Mucosa of descending colon (tissue), 3 donors: ENCODE measurements around the gene SPSB2. TPM values are rescaled to one million over a fixed set of nuclear protein-coding genes. Genes with fewer than 3 reads are reported as not detected.
A peak's percentile ranks its signal among the peaks of the same experiment; 100 is the strongest.

Experiments used
- ATAC-seq: fragments of 200-7000 bp; cut with Tn5 transposase; one replicate; pipeline ENCODE4 v1.9.1; 2020; ENCODE audit warnings: mild to moderate bottlenecking, moderate library complexity
- DNase-seq, 3 donors: peaks; one replicate each; pipeline ENCODE4 v3.0.0-alpha.2; 2020
- H3K36me3 ChIP-seq: fragments of 200-600 bp; one replicate; pipeline ENCODE4 v1.8.0; 2021; ENCODE audit warnings: low read depth, mild to moderate bottlenecking
- H3K4me1 ChIP-seq: fragments of 200-600 bp; one replicate; pipeline ENCODE4 v1.8.0; 2021; ENCODE audit warnings: low read depth, mild to moderate bottlenecking
- H3K4me3 ChIP-seq: fragments of 200-600 bp; one replicate; pipeline ENCODE4 v1.8.0; 2021; ENCODE audit warnings: mild to moderate bottlenecking
- H3K9me3 ChIP-seq: fragments of 200-600 bp; one replicate; pipeline ENCODE4 v1.8.0; 2021; ENCODE audit warnings: mild to moderate bottlenecking
- CTCF ChIP-seq: fragments of 200-600 bp; IDR thresholded peaks from one replicate; pipeline ENCODE4 v1.8.0; 2022; ENCODE audit warnings: antibody characterized with exemption, mild to moderate bottlenecking
- intact Hi-C, 2 donors: fragments of 100-400 bp; cut with DNase I in 1 of 2; cut with micrococcal nuclease in 1 of 2; formaldehyde crosslinking; loops; one replicate each; pipeline versions ENCODE4 v1.11.0 to v1.11.1; 2022; cut with DNase I, micrococcal nuclease
- total RNA-seq, 3 donors: library from RNA; stranded (reverse); fragmentation: NEBNext Ultra II Directional in 2 of 3; extraction: Animal tissue kit (Norgen Biotek cat#: 25700) in 2 of 3; gene quantifications; one replicate each; pipeline versions ENCODE4 v1.2.1 to v1.2.4, GENCODE V29; 2021 to 2023
- donor health status: DM: no; HTN: no; CAD: no; lungs with moderate emphysema.
- donor health status: DM: no; HTN: no; CAD: no.
- donor health status: DM: no; HTN: yes; CAD: no.

The SPSB2 gene
- total RNA-seq, 3 donors from 2014 or later, result 9.7 to 11.7 (median 10.6) TPM

- Histone ChIP-seq H3K4me1 (peaks cover 19% of the 10 kb centered on the region), H3K9me3 (no peaks in the 10 kb centered on the region), H3K4me3 (peak overlapping the region; percentile 33), H3K36me3 (no peaks in the 10 kb centered on the region)
- peak; percentile 4 for ATAC-seq
- DNase-seq, result peak in 2 of 3 donors; percentile 71 to 81
- intact Hi-C loops, result no loop called here
- no peak for TF ChIP-seq CTCF
Observed at GRCh38 chr12:6850796-6851152, 22.3 kb downstream of the SPSB2 start.

- TF ChIP-seq CTCF, result no peak
Observed at GRCh38 chr12:6849976-6850560, 23.0 kb downstream of the SPSB2 start.

GRCh38 chr12:6849427-6849826 is 23.7 kb downstream of the SPSB2 start:
- DNase-seq, result no peak

More at GRCh38 chr12:6849976-6850560, 23.0 kb downstream of the SPSB2 start:
- DNase-seq, result peak in 1 of 3 donors; percentile 31
- no peak overlapping the region for H3K4me3 ChIP-seq
- H3K9me3 ChIP-seq, result no peaks in the 10 kb centered on the region
- H3K36me3 ChIP-seq, result no peaks in the 10 kb centered on the region
- H3K4me1 ChIP-seq, result peaks cover 19% of the 10 kb centered on the region
- intact Hi-C loops, result no loop called here
- no peak for ATAC-seq

GRCh38 chr12:6847676-6848075 is 25.4 kb downstream of the SPSB2 start:
- H3K9me3 ChIP-seq, result no peaks in the 10 kb centered on the region
- no peaks in the 10 kb centered on the region for H3K36me3 ChIP-seq
- no peak for ATAC-seq
- H3K4me3 ChIP-seq, result no peak overlapping the region
- DNase-seq, result no peak
- no peak for TF ChIP-seq CTCF
- intact Hi-C loops, result no loop called here
- H3K4me1 ChIP-seq, result peaks cover 8% of the 10 kb centered on the region

More at GRCh38 chr12:6849427-6849826, 23.7 kb downstream of the SPSB2 start:
- ATAC-seq, result no peak
- intact Hi-C loops, result no loop called here
- Histone ChIP-seq H3K9me3 (no peaks in the 10 kb centered on the region), H3K36me3 (no peaks in the 10 kb centered on the region), H3K4me1 (peaks cover 19% of the 10 kb centered on the region), H3K4me3 (no peak overlapping the region)
- no peak for TF ChIP-seq CTCF

- ATAC-seq (no peak), DNase-seq (no peak)
- Histone ChIP-seq H3K4me3 (no peak overlapping the region), H3K4me1 (peaks cover 8% of the 10 kb centered on the region), H3K9me3 (no peaks in the 10 kb centered on the region), H3K36me3 (no peaks in the 10 kb centered on the region)
- intact Hi-C loops, result no loop called here
- TF ChIP-seq CTCF, result no peak
Observed at GRCh38 chr12:6846316-6846869, 26.7 kb downstream of the SPSB2 start.
